Smooth muscle cell (in vitro differentiated cells): ENCODE data around the gene MGMT. TPM values are rescaled to one million over a fixed set of nuclear protein-coding genes. Genes with fewer than 3 reads are reported as not detected.

Experiments used
- DNase-seq: peaks from one replicate; lab custom pipeline; 2025; ENCODE audit not compliant: unreplicated experiment; lab: John Stamatoyannopoulos, UW
- H2AFZ ChIP-seq: fragments of 200-600 bp; sonication (generic); 2 replicates; pipeline ENCODE4 v1.6.0; 2016; ENCODE audit warnings: antibody characterized with exemption, low read depth, mild to moderate bottlenecking
- H3F3A ChIP-seq: fragments of 200-600 bp; sonication (generic); 2 replicates; pipeline ENCODE4 v1.6.0; 2017; ENCODE audit warnings: antibody characterized with exemption, low read depth
- H3K27ac ChIP-seq: fragments of 200-600 bp; sonication (generic); 2 replicates; pipeline ENCODE4 v1.5.1; 2016; ENCODE audit warnings: low read depth, mild to moderate bottlenecking
- H3K27me3 ChIP-seq: fragments of 200-600 bp; sonication (generic); 2 replicates; pipeline ENCODE4 v1.6.1; 2016; ENCODE audit warnings: low read depth, mild to moderate bottlenecking
- H3K36me3 ChIP-seq: fragments of 200-600 bp; sonication (generic); 2 replicates; pipeline ENCODE4 v1.5.1; 2016; ENCODE audit warnings: low read depth
- H3K4me1 ChIP-seq: fragments of 200-600 bp; sonication (generic); 2 replicates; pipeline ENCODE4 v1.5.1; 2016; ENCODE audit warnings: low read depth
- H3K4me2 ChIP-seq: fragments of 200-600 bp; sonication (generic); 2 replicates; pipeline ENCODE4 v1.6.0; 2016; ENCODE audit warnings: mild to moderate bottlenecking
- H3K4me3 ChIP-seq: fragments of 200-600 bp; sonication (generic); 2 replicates; pipeline ENCODE4 v1.5.1; 2016; ENCODE audit warnings: mild to moderate bottlenecking
- H3K79me2 ChIP-seq: fragments of 200-600 bp; sonication (generic); 2 replicates; pipeline ENCODE4 v1.6.0; 2016; ENCODE audit warnings: low read depth, mild to moderate bottlenecking
- H3K9ac ChIP-seq: fragments of 200-600 bp; sonication (generic); 2 replicates; pipeline ENCODE4 v1.6.0; 2016; ENCODE audit warnings: low read depth
- H3K9me3 ChIP-seq: fragments of 200-600 bp; sonication (generic); replicated peaks from 2 replicates; pipeline ENCODE4 v1.5.1; 2016; ENCODE audit warnings: low read depth
- H4K20me1 ChIP-seq: fragments of 200-600 bp; sonication (generic); 2 replicates; pipeline ENCODE4 v1.6.0; 2016; ENCODE audit warnings: low read depth
- WGBS: methylation state at CpG from one replicate; pipeline ENCODE4 v1.1.7; 2016; ENCODE audit warnings: low lambda C conversion rate; 5-methylcytosine and 5-hydroxymethylcytosine counted together
- polyA plus RNA-seq: library from polyadenylated mRNA; unstranded; fragments of >200 nt; fragmentation: Nextera tagmentation; extraction: Ambion mirVana; gene quantifications from 2 replicates; pipeline ENCODE4 v1.2.1, GENCODE V29; 2016
- total RNA-seq: library from RNA; depleted of rRNA; stranded (reverse); fragments of >200 nt; gene quantifications from 2 replicates; pipeline ENCODE4 v1.2.3, GENCODE V29; 2014
- TF ChIP-seq, protein P1 (sequence below): fragments of 200-600 bp; sonication (generic); IDR thresholded peaks from 2 replicates; pipeline ENCODE4 v1.5.1; 2017; ENCODE audit warnings: borderline replicate concordance, mild to moderate bottlenecking, antibody characterized with exemption; ENCODE audit not compliant: insufficient read depth, poor library complexity, severe bottlenecking

The MGMT gene
- total and polyA plus RNA-seq, 2 experiments from 2014 or later = 21.0 to 33.0 TPM

DNA sequence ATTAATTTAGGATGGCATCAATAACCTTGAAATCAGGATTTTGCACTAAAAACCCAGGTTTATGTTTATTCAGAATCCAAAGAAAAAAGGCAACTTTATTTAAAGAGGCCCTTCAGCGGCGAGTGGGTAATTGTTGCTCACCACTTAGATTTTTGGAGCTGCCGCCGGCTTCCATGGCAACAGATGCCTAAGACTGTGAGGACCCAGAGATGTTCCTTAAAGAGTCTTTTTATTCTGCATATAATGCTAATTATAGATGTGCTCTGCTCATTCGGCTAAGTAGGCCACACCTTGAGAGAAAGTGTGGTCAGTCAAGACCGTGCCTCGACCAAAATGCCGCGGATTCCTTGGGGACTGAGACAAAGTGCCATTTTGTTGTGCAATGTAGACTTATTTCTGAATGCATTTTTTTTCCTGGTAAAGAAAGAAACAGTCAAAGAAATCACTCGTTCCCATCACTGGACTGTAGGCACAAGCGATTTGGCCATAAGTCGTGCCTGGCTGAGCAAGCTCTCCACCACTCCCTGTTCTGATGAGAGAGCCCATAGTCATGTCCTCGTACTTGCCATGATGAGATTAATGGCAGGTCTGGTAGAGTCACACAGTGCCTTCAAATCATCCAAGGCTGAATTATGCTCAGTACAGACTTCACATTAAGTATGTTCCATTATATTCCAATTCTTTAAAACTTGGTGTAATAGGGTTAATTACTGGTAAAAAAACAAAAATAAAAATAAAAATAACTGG, 21.4 kb upstream of the MGMT start:
- no peak overlapping the region for H3K4me2 ChIP-seq
- 96% methylated on average over 13 of the region's 13 CpGs for WGBS
- TF ChIP-seq, protein P1, sequence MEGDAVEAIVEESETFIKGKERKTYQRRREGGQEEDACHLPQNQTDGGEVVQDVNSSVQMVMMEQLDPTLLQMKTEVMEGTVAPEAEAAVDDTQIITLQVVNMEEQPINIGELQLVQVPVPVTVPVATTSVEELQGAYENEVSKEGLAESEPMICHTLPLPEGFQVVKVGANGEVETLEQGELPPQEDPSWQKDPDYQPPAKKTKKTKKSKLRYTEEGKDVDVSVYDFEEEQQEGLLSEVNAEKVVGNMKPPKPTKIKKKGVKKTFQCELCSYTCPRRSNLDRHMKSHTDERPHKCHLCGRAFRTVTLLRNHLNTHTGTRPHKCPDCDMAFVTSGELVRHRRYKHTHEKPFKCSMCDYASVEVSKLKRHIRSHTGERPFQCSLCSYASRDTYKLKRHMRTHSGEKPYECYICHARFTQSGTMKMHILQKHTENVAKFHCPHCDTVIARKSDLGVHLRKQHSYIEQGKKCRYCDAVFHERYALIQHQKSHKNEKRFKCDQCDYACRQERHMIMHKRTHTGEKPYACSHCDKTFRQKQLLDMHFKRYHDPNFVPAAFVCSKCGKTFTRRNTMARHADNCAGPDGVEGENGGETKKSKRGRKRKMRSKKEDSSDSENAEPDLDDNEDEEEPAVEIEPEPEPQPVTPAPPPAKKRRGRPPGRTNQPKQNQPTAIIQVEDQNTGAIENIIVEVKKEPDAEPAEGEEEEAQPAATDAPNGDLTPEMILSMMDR = no peak
- no peaks in the 10 kb centered on the region for H3F3A ChIP-seq
- no peak overlapping the region for H2AFZ ChIP-seq
- DNase-seq = no peak
- H4K20me1 ChIP-seq = no peaks in the 10 kb centered on the region
- H3K9ac ChIP-seq = no peak overlapping the region
- no peak overlapping the region for H3K27ac ChIP-seq
- no peak overlapping the region for H3K4me3 ChIP-seq
- H3K36me3 ChIP-seq = no peaks in the 10 kb centered on the region
- no peaks in the 10 kb centered on the region for H3K9me3 ChIP-seq
- H3K4me1 ChIP-seq = no peaks in the 10 kb centered on the region
- no peaks in the 10 kb centered on the region for H3K27me3 ChIP-seq
- no peaks in the 10 kb centered on the region for H3K79me2 ChIP-seq

DNA sequence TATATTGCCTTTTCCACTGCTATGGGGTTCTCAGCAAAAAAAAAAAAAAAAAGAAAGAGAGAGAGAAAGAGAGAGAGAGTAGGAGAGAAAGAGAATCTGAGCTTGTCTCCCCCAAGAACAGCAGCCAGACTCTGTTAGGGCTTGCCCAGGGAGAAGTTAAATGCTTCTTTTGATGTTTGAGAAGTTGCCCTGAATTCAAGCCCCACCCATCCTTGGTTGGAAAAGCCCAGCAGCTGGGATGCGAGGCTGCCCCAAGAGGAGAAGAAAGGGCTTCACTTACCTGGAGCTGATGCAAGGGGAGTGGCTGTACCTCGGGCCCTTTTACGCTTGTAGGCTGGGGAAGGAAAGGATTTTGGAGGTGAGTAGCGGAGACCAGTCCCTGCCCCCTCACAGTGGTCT, 20.9 kb upstream of the MGMT start:
- no peak overlapping the region for H3K4me3 ChIP-seq
- H3K4me1 ChIP-seq = no peaks in the 10 kb centered on the region
- TF ChIP-seq, protein P1 = no peak
- no peaks in the 10 kb centered on the region for H3K9me3 ChIP-seq
- WGBS = 78% methylated on average over 4 of the region's 4 CpGs
- no peaks in the 10 kb centered on the region for H3F3A ChIP-seq
- H3K9ac ChIP-seq = no peak overlapping the region
- H2AFZ ChIP-seq = no peak overlapping the region
- no peaks in the 10 kb centered on the region for H4K20me1 ChIP-seq
- H3K27ac ChIP-seq = no peak overlapping the region
- no peaks in the 10 kb centered on the region for H3K79me2 ChIP-seq
- H3K27me3 ChIP-seq = no peaks in the 10 kb centered on the region
- H3K4me2 ChIP-seq = no peak overlapping the region
- H3K36me3 ChIP-seq = no peaks in the 10 kb centered on the region
- DNase-seq = no peak

DNA sequence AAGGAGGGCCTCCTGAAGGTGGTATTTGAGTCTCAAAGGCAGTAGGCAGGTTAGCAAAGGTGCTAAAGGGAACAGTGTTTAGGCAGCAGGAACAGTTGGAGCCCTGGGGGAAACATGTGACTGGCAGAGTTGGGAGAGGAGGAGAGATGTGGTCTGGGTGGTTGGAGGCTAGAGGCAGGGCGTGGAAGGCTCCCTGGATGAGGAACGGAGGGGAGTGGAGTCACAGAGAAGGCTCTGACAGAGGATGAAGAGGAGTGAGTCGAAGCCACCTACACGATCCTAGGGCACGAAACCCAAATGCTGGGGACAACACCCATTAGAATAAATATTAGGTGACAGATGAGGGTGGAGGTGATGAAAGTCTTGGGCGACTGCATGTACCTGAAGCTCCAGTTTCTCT, 19.6 kb upstream of the MGMT start:
- H3K36me3 ChIP-seq = no peaks in the 10 kb centered on the region
- 88% methylated on average over 6 of the region's 6 CpGs for WGBS
- TF ChIP-seq, protein P1 = no peak

DNA sequence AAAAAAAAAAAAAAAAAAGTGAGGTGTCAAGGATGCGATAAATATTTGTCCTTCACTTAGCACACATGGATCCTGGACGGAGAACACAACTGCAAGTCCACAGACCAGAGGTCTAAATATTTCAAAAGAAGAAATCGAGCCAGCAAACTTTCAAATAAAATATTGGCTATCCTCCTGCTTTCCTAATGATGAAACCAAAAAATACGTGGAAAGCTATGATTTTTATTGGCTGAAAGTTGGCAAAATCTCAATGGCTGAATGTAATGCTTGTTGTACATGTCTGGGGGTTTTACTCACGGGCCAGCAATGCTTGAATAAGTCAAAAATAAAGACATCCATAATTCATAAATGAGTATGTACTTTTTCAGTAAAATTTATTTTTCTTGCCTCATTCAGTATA, 19.0 kb upstream of the MGMT start:
- no peaks in the 10 kb centered on the region for H4K20me1 ChIP-seq
- WGBS = 96% methylated on average over 5 of the region's 5 CpGs
- H3F3A ChIP-seq = no peaks in the 10 kb centered on the region

More for the DNA sequence above, 19.6 kb upstream of the MGMT start:
- H3K4me2 ChIP-seq = no peak overlapping the region
- no peak overlapping the region for H3K4me3 ChIP-seq
- H3K9ac ChIP-seq = no peak overlapping the region
- H3K27me3 ChIP-seq = no peaks in the 10 kb centered on the region
- H3F3A ChIP-seq = no peaks in the 10 kb centered on the region
- H3K79me2 ChIP-seq = no peaks in the 10 kb centered on the region
- H3K9me3 ChIP-seq = no peaks in the 10 kb centered on the region
- no peaks in the 10 kb centered on the region for H3K4me1 ChIP-seq
- H2AFZ ChIP-seq = no peak overlapping the region
- no peaks in the 10 kb centered on the region for H4K20me1 ChIP-seq
- no peak overlapping the region for H3K27ac ChIP-seq
- DNase-seq = no peak

More for the DNA sequence above, 19.0 kb upstream of the MGMT start:
- H3K36me3 ChIP-seq = no peaks in the 10 kb centered on the region
- H3K79me2 ChIP-seq = no peaks in the 10 kb centered on the region
- H3K4me1 ChIP-seq = no peaks in the 10 kb centered on the region
- H3K4me2 ChIP-seq = no peak overlapping the region
- no peak overlapping the region for H3K4me3 ChIP-seq
- H2AFZ ChIP-seq = no peak overlapping the region
- H3K9ac ChIP-seq = no peak overlapping the region
- H3K27me3 ChIP-seq = no peaks in the 10 kb centered on the region
- H3K27ac ChIP-seq = no peak overlapping the region
- TF ChIP-seq, protein P1 = no peak
- no peak for DNase-seq
- no peaks in the 10 kb centered on the region for H3K9me3 ChIP-seq
